CD4-positive, alpha-beta T cell treated with Interleukin-4 for 1 hour (primary cell): ENCODE results near the gene ARSA.

Experiments
- DNase-seq, 2 donors: peaks; one replicate each; pipeline ENCODE4 v3.0.0-alpha.2; 2020 to 2022

Gene ARSA

DNA sequence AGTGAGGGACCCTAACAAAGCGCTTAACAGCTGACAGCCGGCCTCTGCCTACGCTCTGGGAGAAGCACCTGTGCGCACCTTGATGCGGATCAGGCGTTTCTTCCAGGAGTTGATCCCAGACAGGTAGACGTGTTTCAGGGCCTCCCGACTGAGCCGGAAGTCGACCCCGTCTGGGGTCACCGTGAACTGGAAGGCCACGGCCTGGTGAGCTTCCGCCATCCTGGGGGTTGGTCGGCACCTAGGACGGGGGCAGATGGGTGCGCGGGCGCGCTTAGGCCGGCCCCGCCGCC lies 50.3 kb downstream of the ARSA start:
- DNase-seq: no peak

DNA sequence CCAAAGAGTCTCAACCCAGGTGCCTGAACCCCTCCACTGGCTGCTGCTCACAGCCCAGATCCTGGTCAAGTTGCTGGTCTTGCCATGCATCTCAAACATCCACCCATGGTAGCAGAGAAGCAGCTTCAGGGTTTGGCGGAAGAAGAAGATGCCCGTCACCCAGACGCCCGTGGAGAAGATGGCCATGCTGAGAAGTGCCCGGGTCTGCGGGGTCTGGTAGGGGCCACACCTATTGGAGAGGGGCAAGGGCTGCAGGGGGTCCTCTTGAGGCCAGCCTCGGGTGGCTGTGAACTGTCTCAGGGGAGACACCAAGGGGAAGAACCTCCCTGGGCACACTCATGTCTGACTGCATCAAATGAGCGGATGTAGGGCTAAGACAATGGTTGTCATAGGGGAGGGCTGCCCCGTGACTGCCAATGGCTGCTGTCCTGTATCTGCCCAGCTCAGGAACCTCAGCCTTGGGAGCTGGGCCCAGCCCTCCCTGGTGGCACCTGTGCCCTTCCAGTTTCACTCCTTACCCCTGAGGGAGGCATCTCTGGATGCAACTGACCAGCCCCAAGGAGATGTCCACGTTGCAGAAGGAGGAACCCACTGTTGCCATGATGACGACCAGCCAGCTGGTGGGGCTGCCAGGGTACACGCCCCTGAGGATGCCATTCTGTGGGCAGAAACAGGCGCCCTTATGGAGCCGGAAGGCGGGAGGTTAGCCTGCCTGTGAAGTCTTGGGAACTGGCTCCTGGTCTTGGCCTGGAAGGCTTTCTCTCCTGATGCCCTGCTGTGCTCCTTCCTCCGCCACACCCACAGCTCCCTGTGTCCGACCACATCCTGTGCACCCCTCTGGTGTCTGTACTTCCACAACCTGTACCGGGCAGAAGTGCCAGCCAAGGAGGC lies 50.9 kb downstream of the ARSA start:
- DNase-seq: no peak

DNA sequence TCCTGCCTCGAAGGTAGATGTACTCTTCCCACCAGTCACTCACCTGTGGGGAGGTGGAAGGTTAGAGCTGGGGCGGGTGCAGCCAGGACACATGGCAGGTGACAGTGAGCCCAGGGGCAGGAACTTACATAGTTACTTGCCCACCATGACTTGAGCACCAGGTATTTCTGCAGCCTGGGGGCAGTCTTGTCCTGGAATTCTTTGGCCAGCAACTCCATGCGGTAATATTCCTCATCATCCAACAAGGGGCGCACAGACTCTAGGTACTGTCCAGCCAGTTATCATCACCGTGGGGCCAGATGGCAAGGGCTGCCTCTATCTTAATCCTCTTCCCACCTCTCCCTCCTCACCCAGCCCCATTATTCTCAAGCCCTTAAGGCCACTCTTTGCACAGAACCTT lies 51.9 kb downstream of the ARSA start:
- DNase-seq: no peak

DNA sequence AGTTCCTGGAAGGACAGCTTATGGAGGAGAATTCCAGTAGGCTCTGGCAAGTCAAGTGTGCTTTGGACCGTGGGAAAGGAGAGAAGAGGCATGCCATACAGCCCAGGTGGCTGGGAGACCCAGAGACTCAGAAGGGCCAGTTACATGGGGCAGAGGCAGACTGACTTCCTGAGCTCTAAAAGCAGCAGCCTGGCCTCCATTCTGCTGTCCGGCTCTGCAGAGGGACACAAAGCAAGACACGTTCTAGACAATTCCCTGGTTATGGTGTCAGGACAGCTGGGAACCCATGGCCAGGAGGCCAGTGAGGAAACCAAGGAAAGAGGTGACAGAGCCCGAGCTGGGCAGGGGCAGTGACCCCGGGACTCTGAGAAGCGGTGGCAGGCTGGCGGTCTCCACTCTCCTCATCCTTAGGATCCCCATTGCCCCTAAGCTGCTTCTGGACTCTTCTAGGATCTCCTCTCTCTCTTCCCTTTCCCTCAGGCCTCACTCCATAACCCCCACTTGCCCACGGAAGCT lies 52.5 kb downstream of the ARSA start:
- DNase-seq: no peak
